DMS79 treated with DMSO at 0.1 percent for 48 hours (cell line): ENCODE measurements around the gene RBM33.
"Not testable (repeated sequence)": the region's sequence is repeated elsewhere in the genome, so short reads cannot be mapped to it uniquely, and the experiment has no call there.

Source experiments
- DNase-seq: peaks from one replicate; lab custom pipeline; 2025; lab: John Stamatoyannopoulos, UW

The RBM33 gene

DNA sequence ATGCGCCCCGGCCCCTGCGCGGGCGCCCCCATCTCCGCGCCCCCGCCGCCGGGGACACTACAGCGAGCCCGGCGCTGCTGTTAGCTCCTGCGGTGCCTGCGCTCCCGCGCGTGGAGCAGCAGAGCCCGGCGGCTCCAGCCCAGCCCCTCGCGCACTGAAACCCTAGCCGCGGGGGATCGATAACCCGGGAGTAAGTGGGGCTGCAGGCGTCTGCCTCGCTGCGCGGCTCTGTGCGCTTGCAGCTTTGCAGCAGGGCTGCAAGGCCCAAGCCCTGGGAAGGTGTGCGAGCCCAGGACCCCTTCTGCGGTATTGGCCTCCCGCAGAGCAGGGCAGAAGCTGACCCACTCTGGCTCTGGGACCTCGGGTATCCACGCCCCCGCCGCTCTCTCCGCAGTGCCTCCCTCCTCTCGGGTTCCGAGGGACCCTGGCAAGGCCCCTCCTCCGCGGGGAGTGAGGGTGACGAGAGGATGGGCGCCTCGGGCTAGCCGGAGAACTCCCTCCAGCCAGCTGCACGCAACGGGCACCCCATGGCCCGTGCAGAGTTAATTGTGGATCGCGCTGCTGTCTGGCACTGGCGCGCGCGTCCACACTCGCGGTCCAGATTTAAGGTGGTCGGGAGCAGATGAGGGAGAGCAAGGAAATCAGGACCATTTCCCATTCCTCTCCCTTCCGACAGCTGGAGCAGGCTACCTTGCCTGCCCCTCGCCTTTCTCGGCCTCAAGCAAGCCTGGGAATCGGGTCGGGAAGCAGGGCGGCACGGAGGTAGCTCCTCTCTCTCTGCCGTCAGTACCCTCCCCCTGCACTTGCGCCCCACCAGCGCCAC lies 165.7 kb downstream of the RBM33 start:
- DNase-seq, result peak; percentile 36

DNA sequence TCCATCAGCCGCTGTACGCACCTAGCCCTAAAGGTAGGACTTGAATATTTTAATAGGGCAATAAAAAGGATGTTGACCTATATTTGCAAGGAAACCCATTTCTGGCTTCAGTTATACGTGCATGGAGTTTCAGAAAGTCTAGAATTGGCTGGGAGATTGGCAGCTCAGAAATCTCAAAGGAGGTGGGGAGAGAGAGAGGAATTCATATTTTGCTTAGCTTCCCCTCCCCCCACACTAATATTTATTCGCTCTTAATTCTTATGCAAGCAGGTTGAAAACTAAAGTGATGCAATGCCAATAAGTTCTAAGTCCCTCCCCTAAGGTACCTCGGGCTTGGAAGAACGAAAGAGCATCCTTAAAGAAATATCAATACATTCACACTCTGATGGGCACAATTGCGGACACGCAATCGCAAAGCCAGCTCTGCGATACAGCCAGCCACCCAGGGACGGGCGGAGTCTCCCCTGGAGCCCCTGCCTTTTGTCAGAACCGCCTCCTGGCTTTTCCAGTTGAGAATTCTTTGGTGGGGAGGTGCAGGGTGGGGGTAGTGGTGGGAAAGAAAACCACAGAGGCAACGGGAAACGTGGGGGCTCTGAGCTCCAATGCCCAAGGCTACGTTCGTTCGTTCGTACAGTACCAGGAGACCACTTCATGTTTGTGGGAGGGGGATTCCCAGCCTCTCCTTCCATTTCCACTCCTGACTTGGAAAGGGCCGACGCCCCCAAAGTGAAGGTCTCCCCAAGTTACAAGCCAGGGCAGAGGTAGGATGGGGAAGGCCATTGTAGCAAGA lies 166.5 kb downstream of the RBM33 start:
- DNase-seq, result no peak

DNA sequence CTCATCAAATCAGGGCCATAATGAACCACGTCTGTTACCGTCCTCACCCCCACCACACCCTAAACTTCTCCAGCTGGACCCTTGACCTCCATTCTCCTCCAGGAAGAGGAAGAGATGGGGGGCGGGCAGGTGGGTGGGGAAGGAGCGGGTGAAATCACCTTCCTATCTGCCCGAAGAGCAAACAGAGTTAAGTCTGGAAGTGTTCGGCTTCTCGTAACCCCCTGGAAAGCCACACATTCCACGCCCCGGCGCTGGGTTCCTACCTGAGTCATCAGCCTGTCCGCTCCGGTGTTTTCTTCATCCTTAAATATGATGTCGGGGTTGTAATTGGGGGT lies 167.1 kb downstream of the RBM33 start:
- DNase-seq, result no peak

DNA sequence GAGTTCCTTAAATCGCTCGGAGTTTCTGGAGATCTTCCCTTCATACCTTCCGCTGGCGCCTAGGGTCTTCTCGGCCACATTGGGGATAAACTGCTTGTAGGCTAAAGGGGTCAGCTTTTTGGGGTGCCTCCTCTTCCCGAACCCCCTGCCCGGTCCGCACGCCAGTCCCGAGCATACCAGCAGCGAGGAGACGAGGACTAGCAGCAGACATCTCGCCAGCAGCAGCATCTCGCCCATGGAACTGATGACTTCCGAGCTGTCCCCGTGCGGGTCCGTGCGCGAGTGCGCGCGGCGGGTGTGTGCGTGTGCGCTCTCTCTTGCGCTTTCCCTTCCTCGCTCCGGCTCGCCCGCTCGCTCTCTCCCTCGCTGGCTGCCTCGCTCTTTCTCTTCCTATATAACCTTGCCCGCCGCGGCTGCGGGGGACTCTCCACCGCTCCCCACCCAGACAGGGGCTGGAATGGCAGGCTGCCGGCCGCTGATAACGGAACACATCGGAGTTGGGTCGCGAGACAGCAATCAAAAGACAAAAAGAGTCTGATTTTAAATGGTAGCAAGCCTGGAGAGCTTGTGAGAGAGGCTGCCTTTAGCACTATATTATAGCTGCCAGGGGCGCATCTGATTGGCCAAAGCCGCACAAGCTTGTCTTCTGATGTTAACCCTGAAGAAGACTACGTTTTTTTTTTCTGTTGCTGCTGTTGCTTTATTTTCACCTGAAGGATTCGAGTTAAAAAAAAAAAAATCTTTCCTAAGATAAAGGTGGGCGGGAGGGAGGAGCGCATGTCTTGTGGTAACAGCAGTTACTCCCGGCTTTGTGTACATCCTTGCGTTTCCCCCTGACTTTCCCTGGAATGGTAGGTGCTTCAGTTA lies 167.7 kb downstream of the RBM33 start, which contains the start of gene SHH:
Gene SHH, minus strand, starts transcription at position 569 of the 867 bp plus-strand sequence. Its CDS starts 341 bp downstream, at position 228.
- DNase-seq, result peak; percentile 19

DNA sequence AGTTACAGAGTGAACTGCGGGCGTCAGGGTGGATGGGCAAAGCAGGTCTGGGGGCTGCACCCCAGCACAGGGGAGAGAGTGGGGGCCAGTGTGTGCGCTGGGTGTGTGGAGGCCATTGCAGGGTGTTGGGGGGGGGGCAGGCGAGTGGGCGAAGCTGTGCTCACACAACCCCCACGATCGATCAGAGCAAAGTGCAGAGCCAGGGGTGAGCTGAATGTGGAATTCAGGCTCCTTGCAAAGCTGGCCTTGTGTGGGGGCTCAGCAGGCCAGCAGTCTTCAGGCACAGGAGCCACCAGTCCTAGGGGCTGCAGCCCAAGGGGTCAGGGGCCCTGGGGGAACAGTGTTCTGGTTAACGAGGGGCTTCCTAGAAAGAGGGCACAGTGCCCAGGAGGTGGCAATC lies 168.7 kb downstream of the RBM33 start:
- DNase-seq, result no peak

DNA sequence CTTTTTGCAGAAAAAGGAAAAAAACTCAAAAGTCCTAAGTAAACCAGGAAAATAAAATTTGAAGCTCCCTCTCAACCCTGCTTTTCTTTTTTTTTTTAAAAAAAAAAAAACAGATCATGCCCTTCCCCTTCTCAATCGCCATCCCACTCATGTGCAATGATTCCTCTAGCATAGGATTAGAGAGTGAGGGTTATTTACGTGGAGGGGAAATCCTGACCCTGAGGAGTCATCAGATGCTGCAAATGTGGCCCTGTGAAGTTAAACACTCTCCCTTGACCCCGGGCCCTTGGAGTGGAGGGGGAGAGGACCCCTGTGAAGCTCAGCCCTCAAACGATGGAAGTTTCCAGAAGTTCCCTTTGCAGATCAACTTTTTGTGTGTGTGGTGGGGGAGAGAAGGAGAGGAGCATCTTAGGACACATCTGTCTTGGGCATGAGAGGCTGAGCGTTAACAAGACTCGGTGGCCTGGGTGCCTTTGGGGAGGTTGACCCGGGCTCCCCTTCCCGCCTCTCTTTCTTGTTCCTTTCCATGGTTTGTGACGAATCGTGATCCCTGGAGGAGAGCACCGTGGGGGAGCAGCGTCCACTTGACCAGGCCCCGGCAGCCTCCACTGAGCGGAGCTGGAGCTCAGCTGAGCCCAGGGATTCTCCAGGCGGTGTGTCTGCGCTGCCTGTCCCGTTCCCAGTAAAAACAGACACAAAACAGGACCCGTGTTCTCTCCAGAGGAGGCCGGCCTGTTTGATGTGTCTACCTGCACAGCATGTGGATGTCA lies 169.3 kb downstream of the RBM33 start:
- DNase-seq, result no peak

DNA sequence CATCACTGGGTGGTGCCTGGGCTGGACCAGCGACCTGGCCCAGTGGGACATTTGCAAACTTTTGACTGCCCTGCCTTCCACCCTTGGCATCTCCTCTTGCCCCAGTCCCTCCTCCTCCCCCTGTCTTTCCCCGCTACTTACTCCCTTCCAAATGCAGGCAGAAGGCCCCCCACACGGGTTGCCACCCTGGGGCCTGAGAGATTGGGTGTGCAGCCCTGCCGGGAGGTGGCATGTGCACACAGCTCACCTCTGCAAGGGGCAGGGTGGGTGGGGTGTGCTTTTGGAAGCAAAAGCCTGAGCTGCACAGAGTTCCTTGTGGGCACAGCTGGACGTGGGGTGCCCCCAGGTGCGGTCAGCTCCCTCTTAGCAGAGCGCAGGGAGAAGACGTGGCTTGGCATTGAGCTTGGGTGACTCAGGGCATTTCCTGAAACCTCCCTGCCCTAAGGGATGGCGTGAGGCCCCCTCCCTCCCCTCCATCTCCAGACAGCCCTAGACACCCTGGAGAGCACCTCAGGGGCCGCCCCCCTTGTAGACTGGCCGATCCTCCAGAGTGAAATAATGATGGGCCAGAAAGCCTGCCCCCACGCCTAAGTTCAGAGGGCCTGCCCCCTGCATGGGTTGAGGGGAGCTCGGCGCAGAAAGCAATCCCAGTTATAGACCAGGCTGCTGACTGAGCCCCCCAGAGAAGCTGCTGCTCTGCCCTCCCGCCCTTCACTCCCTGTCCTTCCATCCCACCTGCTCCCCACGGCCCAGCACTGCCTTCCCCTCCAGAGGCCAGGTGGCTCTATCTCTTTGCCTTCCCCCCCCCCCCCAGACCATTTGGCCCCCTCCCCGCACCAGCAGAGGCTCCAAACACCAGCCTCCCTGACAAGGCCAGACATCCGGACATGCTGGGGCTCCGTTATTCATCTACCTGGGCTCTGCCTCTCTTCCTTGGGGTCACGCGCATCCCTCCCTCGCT lies 170.1 kb downstream of the RBM33 start:
- no peak for DNase-seq

DNA sequence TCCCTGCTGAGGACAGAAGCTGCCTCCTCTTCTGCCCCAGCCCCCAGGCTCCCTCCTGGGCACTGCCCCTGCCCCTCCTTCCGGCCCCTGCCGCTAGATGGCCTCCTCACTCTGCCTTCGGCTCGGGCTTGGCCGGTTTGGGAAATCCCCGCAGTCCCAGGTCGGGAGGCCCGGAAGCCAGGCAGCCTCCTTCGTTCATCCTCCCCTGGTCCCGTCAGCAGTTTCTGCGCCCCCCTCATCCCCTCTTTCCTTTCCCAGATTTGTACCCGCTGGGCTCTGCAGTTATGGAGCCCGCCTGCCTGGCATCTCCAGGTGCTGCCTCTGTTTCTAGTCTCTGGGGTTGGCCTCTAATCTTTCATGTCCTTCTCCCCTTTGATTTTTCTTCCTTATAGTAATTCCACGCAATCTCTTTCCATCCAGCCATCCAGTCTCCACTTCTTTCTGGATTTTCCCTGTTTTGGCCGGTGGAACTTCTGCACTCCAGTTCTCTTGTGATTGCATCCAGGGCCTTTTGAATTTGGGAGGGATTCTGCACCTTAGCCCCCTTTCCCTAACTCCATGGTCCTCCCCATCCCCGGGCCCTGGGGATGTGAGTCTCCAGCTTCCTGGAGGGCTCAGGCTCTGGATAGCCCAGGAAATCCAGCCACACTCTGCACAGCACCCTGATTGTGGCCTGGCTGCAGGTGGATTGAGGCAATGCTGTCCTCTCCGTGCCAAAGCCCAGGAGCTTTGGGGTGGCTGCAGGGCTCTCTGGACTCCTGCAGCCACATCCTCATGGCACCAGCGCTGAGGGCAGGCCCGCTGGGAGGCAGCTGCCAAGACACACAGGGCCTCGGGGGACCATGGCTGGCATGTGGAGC lies 171.1 kb downstream of the RBM33 start:
- peak; percentile 10 for DNase-seq

DNA sequence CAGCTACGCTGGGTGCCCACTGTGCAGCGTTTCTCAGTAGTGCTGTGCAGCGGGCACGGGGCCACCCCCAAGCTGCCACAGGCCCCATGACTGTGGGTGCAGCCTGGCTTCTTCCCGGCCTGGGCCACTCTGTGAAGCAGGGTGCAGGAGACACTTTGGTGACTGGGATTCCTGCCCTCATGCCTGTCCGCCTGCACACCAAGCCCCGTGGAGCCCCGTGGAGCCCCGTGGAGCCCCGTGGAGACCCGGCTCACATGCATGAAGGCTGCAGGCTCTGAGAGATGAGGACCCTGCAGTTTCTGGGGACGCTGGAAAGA lies 171.7 kb downstream of the RBM33 start:
- DNase-seq, result no peak

DNA sequence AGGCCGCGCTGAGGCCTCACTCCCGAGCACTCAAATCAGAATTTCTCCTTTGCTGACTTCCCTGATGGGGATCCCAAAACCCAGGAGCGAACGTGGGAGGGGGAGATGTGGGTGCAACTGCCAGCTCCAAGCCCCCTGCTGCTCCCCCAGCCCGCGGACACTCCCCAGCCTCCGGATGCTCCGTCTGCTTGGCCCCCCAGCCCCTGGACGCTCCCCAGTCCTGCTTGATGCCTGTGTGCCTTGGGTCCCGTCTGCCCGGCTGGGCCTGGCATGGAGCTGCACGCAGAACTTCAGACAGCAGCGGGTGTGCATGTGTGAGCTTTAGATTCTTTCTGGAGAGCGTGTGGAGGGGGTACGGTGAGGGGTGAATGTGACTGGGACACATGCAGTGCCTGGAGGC lies 172.5 kb downstream of the RBM33 start:
- DNase-seq, result no peak

DNA sequence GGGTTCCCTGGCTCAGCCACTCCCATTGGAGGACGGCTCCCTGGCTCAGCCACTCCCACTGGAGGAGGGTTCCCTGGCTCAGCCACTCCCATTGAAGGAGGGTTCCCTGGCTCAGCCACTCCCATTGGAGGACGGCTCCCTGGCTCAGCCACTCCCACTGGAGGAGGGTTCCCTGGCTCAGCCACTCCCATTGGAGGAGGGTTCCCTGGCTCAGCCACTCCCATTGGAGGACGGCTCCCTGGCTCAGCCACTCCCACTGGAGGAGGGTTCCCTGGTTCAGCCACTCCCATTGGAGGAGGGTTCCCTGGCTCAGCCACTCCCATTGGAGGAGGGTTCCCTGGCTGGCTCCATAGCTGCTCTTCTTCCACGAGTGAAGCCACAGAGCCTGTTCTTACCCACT lies 173.1 kb downstream of the RBM33 start:
- not testable (repeated sequence) for DNase-seq

DNA sequence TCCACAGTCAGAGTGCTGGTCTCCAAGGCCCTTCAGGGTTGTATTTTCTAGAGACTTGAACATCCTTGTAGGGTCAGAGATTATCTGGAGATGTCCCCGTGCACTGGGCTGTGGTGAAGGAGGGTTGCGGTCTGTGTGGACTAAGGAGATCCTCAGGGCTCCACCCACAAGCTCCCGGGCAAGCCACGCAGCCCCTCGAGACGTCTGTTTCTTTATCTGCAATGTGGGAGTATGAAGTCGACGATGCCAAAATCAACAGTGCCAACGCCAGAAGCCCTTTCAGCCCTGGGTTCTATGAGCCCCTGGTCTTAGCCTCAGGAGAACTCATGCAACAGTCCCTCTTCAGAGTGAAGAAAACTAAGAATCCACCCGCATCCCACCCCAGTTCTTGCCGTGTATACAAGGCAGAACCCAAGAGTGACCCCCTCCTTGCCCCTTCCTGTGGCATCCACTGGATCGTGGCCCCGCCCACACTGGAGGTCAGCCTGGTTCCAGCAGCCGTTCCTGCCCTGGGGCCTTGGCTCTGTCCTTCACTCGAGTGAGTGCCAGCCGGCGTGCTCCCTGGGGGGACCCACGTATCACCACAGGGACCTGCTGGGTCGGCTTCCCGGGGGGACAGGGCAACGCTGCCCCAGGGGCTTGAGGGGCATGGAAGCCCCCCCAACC lies 173.8 kb downstream of the RBM33 start:
- DNase-seq, result no peak

DNA sequence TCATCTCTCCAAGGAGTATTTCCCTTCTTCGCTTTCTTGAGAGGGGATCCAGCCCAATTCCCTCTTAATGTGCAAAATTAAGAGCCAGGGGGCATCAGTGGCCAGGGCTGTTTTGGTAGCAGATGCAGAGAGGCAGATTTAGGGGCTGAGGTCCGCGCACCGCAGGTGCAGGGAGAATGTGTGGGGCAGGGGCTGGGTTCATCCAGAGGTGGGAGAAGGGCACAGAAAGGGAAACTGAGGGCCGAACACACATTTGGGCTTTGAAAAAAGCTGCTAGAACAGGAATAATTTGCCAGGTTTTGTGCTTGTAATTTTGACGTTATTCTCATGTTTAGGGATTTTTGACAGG lies 174.3 kb downstream of the RBM33 start:
- no peak for DNase-seq

DNA sequence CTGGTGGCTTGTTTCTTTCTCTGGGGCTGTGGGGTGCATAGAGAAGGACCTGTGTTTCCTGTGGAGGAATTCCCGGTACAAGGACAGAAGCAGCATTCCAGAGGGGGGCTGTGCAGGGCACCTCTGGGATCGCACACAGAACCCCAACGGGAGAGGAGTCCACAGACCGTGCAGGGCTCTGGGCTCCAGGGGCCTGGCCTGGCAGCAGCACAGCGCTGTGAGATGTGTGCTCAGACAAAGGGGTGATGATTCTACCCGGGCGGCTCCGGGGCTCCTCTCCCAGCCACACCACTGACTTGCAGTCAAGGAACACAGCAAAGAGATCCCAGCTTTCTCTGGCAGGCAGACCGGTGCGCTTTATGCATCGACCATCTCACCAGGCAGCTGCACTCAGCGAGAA lies 174.7 kb downstream of the RBM33 start:
- no peak for DNase-seq

DNA sequence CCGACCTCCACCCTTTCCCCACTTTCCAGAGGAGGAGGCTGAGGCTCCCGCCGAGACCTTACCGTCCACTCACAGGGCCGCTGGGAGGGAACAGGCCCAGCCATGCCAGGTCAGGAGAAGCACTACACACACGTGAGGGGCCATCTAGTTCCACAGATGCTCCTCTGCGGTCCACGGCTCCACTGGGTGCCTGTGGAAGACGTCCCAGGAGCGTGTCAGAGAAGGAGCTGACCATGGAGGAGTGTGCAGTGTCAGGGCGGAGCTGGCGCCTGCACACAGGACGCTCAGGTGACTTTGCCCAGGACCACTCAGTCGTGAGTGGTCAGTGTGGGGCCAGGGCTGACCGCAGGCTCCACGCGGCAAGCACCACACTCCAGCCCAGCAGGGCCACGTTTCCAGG lies 175.8 kb downstream of the RBM33 start:
- DNase-seq, result no peak

DNA sequence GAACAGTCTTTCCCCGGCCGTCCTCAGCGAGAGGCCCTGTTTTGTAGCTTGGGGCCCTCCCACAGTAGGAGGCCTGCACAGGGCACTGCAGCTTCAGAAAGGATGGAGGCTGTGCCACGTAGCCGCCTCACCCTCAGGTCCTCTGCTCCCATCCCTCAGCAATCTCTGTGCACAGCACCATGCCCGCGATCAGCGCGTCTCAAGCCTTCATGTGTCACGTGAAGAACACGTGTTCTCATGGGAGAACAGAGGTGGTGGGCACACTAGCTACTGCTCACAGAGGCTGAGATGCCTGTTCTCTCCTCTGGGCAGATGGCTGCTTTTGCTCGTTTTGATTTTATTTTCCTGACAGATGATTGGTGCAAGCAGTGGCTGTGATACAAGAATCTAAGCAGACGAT lies 176.3 kb downstream of the RBM33 start:
- no peak for DNase-seq

DNA sequence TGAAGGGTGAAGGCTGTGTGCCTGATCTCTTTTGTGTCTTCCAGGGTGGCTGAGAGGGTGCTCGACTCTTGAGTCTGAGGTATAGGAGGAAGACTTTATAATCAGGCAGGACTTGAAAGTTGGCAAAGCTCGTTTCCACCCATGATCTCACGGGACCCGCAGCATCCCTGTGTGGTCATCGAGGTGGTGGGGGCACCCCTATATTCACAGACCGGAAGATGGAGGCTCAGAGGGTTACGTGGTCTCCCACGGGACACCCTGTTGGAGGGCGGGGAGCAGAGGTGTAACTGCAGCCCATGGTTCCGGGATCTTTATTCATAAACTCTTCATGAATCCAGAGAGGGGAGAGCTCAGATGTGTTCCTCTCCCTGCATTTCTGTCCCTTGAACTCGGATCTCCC lies 177.4 kb downstream of the RBM33 start:
- no peak for DNase-seq

DNA sequence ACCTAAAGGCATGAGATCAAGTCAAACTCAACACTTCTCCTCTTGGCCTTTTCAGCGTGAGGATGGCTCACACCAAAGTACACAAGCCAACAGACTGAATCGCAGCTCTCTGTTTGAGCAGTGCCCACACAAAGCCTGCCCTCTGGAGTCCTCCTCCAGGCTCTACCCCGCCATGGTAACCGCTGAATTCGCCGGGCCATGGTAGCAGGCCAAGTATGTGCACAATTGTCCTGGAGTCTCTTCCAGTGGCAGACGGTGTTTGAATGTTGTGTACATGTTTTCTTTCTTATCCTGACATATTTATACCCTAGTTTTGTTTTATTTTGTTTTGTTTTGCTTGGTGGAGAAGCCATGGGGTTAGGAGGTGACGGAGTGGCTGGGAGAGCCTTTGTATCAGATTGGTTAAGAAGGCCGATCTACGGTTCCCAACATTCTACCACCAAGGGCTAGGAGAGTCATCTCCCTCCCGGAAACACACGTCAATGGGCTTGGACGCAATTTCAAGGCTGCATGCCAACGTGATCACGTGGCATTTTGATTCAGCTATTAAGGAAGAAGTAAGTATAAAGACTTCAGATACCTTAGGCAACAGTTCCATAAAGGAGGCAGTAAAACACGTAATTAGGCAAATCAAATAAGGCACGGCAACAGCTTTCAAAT lies 179.9 kb downstream of the RBM33 start:
- no peak for DNase-seq

DNA sequence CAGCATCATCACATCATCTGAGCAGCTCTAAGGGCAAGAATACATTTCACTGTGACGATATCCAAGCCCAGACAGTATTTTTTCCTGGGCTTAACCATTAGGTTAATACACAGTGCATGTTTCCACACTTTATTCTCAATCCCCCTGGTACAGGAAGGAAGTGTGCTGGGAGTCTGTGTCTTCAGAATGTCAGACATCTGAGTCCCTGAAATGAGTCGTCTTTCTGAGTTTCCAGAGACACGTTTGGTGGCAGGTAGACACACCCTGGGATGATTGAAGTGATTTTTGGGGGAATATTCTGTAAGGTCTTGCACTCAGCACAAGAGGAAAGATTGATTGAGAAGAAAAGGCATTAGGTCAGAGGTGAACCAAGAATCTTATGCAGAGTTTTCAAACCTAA lies 180.9 kb downstream of the RBM33 start:
- no peak for DNase-seq
